Peyer's patch (tissue), 4 donors: ENCODE data around the gene SNRNP25. TPM values are rescaled to one million over a fixed set of nuclear protein-coding genes. Genes with fewer than 3 reads are reported as not detected.

ENCODE experiments used
- DNase-seq, 3 donors: peaks; one replicate each; pipeline ENCODE4 v3.0.0-alpha.2; 2017 to 2019
- H3K27ac ChIP-seq, 4 donors: fragments of 200-600 bp; sonication (generic); one replicate each; pipeline ENCODE4 v1.5.1; 2016 to 2019
- H3K27me3 ChIP-seq, 2 donors: fragments of 200-600 bp; sonication (generic); one replicate each; pipeline ENCODE4 v1.5.1; 2019
- H3K36me3 ChIP-seq, 3 donors: fragments of 200-600 bp; sonication (generic); one replicate each; pipeline ENCODE4 v1.5.1; 2016 to 2019
- H3K4me1 ChIP-seq, 4 donors: fragments of 200-600 bp; sonication (generic); one replicate each; pipeline ENCODE4 v1.5.1; 2016 to 2019
- H3K4me3 ChIP-seq, 4 donors: fragments of 200-600 bp; sonication (generic); 1 replicate in 3 of 4; 2 replicates in 1 of 4; pipeline ENCODE4 v1.5.1; 2016 to 2019; ENCODE audit warnings: mild to moderate bottlenecking in 1 of 4
- H3K9me3 ChIP-seq, 4 donors: fragments of 200-600 bp; sonication (generic); one replicate each; pipeline ENCODE4 v1.5.1; 2016 to 2019; ENCODE audit warnings: mild to moderate bottlenecking in 1 of 4
- POLR2A ChIP-seq, 2 donors: fragments of 450-650 bp; IDR thresholded peaks; one replicate each; pipeline ENCODE4 v1.5.1; 2017; ENCODE audit warnings: antibody characterized with exemption in 2 of 2, mild to moderate bottlenecking in 2 of 2, moderate library complexity in 2 of 2
- total RNA-seq, 4 donors: library from RNA; depleted of rRNA; stranded (reverse); fragments of >200 nt; gene quantifications; one replicate each; pipeline ENCODE4 v1.1.0, GENCODE V29; 2016
- TF ChIP-seq, protein P1 (sequence below), 6 experiments: fragments of 450-650 bp in 4 of 6; fragments of 200-600 bp in 2 of 6; sonication (generic) in 1 of 6; IDR thresholded peaks; one replicate each; pipeline ENCODE4 v1.5.1; 2017 to 2019; ENCODE audit warnings: antibody characterized with exemption in 6 of 6, mild to moderate bottlenecking in 3 of 6, moderate library complexity in 1 of 6

Gene SNRNP25
- total RNA-seq, 4 donors from 2014 or later = 8.7 to 17.6 (median 14.4) TPM

DNA sequence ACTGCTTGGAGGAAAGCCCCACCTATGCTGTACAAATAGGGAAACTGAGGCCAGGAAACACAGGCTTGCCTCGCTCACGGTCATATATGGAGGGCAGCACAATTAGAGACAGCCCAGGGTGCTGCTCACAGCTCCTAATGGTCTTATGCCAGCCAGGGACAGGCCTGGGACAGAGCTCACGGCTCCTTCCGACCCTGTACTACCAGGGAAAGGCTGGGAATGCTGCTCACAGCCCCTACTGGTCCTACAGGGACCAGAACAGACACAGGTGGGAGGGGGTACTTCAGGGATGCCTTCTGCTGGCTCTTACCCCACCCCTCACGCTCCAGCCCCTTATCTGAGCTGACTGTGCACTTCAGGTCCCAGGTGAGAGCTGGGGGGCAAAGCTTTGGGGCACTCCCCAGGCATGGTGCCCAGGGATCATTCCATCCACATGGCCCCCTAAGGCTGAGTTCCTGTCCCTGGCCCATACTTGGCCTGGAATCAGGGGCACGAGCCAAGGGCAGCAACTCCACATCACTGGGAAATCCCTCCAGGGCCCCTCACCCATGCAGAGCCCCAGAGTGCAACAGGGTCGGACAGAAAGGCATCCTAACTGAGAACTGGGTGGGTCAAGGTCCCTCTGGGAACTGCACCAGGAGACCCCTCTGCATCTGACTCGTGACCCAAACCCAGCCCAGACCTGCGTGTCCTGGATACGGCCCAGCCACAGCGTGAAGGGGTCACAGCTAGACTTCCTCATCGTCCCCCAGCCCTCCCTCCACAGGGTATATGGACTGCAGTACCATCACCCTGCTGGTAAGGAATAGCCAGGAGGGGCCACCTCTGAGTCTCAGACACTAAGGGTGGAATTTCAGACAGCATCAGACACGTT, 12.9 kb downstream of the SNRNP25 start:
- H3K36me3 ChIP-seq = peaks cover 0 to 25% (median 0%) of the 10 kb centered on the region in 3 donors
- H3K27ac ChIP-seq = no peak overlapping the region
- DNase-seq = no peak
- H3K4me3 ChIP-seq = no peak overlapping the region
- no peaks in the 10 kb centered on the region for H3K27me3 ChIP-seq
- no peaks in the 10 kb centered on the region for H3K9me3 ChIP-seq
- H3K4me1 ChIP-seq = peaks cover 0 to 20% (median 0%) of the 10 kb centered on the region in 4 donors
- TF ChIP-seq, protein P1, sequence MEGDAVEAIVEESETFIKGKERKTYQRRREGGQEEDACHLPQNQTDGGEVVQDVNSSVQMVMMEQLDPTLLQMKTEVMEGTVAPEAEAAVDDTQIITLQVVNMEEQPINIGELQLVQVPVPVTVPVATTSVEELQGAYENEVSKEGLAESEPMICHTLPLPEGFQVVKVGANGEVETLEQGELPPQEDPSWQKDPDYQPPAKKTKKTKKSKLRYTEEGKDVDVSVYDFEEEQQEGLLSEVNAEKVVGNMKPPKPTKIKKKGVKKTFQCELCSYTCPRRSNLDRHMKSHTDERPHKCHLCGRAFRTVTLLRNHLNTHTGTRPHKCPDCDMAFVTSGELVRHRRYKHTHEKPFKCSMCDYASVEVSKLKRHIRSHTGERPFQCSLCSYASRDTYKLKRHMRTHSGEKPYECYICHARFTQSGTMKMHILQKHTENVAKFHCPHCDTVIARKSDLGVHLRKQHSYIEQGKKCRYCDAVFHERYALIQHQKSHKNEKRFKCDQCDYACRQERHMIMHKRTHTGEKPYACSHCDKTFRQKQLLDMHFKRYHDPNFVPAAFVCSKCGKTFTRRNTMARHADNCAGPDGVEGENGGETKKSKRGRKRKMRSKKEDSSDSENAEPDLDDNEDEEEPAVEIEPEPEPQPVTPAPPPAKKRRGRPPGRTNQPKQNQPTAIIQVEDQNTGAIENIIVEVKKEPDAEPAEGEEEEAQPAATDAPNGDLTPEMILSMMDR (IDR thresholded peaks at IDR 0.05) = no peak
- no peak for TF ChIP-seq POLR2A (IDR thresholded peaks at IDR 0.05)

DNA sequence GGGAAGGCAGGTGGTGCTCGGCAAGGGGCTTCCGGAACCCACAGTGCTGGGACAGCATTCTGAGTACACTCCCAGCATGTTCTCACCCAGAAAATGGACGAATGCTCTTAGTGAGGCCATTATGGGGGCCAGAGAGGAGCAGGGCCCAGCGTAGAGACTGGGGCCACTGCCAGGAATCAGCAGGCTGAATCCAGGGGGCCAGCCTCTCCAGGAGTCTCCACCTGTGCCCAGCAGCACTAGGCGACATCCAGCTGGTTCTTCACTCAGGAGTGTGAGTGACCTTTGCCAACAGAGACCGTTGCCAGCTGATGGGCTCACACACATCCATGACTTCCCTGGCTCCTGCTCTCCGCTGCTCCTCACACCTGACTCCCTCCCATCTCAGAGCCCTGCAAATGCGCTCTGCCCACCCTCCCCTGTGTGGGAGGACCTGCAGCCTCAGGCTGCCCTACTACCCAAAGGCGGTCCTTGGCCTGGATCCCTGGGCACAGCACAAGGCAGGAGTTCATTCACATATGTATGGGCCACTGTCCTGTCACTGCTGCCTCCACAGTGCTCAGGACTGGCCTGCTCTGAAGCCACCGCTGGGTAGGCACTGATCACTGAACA, 13.7 kb downstream of the SNRNP25 start:
- H3K4me1 ChIP-seq = peaks cover 0 to 20% (median 2%) of the 10 kb centered on the region in 4 donors
- no peak overlapping the region for H3K27ac ChIP-seq
- H3K9me3 ChIP-seq = no peaks in the 10 kb centered on the region
- H3K27me3 ChIP-seq = no peaks in the 10 kb centered on the region
- DNase-seq = no peak
- TF ChIP-seq POLR2A (IDR thresholded peaks at IDR 0.05) = no peak
- TF ChIP-seq, protein P1 (IDR thresholded peaks at IDR 0.05) = no peak
- no peak overlapping the region for H3K4me3 ChIP-seq
- H3K36me3 ChIP-seq = peaks cover 0 to 17% (median 0%) of the 10 kb centered on the region in 3 donors

DNA sequence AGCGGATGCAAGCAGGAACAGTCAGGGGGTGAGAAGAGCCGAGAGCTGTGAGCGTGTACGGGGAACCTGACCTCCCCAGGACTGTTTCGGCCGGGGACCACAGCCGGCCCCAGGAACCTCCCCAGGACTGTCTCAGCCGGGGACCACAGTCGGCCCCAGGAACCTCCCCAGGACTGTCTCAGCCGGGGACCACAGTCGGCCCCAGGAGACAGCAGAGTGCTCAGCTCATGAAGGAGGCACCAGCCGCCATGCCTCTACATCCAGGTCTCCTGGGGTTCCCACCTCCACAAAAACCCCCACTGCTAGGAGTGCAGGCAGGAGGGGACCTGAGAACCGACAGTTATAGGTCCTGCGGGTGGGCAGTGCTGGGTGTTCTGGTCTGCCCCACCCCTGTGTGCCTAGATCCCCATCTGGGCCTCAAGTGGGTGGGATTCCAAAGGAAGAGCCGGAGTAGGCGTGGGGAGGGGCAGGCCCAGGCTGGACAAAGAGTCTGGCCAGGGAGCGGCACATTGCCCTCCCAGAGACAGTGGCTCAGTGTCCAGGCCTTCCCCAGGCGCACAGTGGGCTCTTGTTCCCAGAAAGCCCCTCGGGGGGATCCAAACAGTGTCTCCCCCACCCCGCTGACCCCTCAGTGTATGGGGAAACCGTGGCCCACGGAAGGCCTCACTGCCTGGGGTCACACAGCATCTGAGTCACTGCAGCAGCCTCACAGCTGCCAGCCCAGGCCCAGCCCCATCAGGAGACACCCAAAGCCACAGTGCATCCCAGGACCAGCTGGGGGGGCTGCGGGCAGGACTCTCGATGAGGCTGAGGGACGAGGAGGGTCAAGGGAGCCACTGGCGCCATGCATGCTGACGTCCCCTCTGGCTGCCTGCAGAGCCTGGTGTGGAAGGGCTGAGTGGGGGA, 14.5 kb downstream of the SNRNP25 start:
- no peak for DNase-seq
- Histone ChIP-seq H3K4me3 (no peak overlapping the region), H3K27ac (no peak overlapping the region), H3K9me3 (no peaks in the 10 kb centered on the region), H3K36me3 (peaks cover 0 to 9% (median 0%) of the 10 kb centered on the region in 3 donors), H3K27me3 (no peaks in the 10 kb centered on the region), H3K4me1 (peaks cover 0 to 27% (median 6%) of the 10 kb centered on the region in 4 donors)
- TF ChIP-seq, protein P1 (IDR thresholded peaks at IDR 0.05) = no peak
- no peak for TF ChIP-seq POLR2A (IDR thresholded peaks at IDR 0.05)

DNA sequence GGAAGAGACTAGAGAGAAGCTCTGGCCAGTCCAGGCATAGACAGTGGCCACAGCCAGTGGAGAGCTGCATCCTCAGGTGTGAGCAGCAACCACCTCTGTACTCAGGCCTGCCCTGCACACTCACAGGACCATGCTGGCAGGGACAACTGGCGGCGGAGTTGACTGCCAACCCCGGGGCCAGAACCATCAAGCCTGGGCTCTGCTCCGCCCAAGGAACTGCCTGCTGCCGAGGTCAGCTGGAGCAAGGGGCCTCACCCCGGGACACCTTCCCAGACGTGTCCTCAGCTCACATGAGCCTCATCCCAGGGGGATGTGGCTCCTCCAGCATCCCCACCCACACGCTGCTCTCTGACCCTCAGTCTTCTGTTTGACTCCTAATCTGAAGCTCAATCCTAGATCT, 15.6 kb downstream of the SNRNP25 start:
- no peaks in the 10 kb centered on the region for H3K27me3 ChIP-seq
- peaks cover 0 to 36% (median 6%) of the 10 kb centered on the region in 4 donors for H3K4me1 ChIP-seq
- TF ChIP-seq, protein P1 (IDR thresholded peaks at IDR 0.05) = no peak
- TF ChIP-seq POLR2A (IDR thresholded peaks at IDR 0.05) = no peak
- H3K9me3 ChIP-seq = no peaks in the 10 kb centered on the region
- no peak overlapping the region for H3K4me3 ChIP-seq
- H3K27ac ChIP-seq = no peak overlapping the region
- peaks cover 0 to 5% (median 0%) of the 10 kb centered on the region in 3 donors for H3K36me3 ChIP-seq
- DNase-seq = no peak

DNA sequence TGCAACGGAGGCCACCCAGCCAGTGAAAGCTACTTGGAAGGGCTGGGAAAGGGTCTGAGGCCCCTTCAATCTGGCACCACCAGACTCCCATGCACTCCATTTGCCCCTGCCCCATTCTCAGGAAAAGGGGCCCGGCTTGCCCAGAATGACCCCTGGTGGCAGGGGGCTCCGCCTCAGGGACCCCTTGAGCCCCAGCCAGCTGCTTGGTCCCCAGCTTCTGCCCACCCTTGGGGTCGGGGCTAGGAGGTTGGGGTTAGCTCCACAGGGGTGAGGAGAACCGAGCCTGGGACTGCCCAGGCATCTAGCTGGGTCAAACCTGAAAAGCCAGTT, 17.5 kb downstream of the SNRNP25 start:
- no peaks in the 10 kb centered on the region for H3K27me3 ChIP-seq
- H3K27ac ChIP-seq = peak overlapping the region; percentile 61 to 84 (median 73)
- peak overlapping the region; percentile 45 to 64 (median 54) for H3K4me3 ChIP-seq
- TF ChIP-seq, protein P1 (IDR thresholded peaks at IDR 0.05) = no peak
- no peak for DNase-seq
- no peaks in the 10 kb centered on the region for H3K9me3 ChIP-seq
- H3K4me1 ChIP-seq = peaks cover 0 to 41% (median 9%) of the 10 kb centered on the region in 4 donors
- no peaks in the 10 kb centered on the region for H3K36me3 ChIP-seq
